ENCODE measurements around the gene TSPEAR.

The TSPEAR gene

DNA sequence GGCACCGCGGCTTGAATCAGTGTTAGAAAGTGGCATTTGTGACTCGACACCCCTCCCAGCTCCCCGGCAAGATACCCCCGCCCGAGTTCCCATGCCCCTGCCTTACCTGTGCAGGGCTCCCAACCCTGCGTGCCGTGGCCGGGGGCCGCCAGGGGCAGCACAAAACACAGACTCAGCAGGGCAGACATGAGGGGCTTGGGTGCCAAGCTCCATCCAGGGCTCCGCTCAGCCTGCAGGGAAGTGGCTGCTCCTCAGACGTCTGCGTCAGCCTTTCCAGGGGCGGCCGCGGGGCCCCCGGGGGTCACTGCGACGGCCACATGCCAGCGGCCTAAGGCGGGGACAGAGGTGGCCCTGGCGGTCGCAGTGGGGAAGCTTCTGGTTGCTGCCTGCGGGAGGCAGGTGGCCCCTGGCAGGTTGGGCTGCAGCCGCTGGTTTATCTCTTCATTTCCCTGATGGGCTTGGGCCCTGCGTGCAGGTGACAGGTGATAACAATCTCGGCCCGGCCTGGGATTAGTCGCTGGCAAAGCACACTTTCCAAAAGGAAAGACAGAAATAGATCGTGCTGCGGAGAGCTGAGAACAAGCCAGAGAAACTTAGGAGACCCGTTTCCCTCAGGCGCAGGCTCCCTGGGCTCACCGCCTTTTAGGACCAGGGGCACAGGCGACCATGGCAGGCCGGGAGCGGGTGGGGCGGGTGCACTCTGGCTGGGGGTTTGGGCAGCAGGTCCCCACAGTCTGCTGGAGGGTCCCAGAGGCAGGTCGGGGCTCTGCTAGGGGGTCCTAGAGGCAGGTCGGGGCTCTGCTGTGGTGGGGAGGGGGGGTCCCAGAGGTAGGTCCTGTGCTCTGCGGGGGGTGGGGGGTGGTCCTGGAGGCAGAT, at the start of gene TSPEAR:
Gene TSPEAR, minus strand, starts transcription at position 246 of the 876 bp plus-strand sequence. Its CDS starts 58 bp downstream, at position 188.
- H3K4me1 ChIP-seq (ENCODE audit: insufficient read depth, low read length, severe bottlenecking): no peaks in the 10 kb centered on the region
- H3K9ac ChIP-seq (ENCODE audit: low read length): no peak within 1 kb of the TSS

DNA sequence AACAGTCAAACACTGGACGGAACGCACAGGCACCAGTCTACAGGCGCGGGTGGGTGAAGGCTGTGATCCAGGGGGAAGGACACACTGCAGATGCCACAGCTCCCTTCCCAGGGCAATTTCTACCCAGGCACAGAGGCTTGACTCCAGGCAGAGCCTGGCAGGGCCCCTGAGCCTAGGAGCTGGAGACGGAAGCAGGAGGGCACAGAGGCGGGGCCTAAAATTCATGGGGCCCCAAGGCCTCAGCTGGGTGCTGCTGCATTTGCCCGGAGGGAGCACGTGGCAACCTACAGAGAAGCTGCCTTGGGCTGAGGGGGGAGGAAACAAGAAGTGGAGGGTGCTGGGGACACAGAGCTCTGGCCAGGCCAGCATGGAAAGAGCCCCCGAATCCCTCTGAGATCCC, 49.0 kb upstream of the TSPEAR start:
- no peak overlapping the region for H3K9ac ChIP-seq (ENCODE audit: low read length)
- no peaks in the 10 kb centered on the region; the same call in 1 of the 2 replicates for H3K27me3 ChIP-seq (ENCODE audit: insufficient read depth, low read length)
- no peak overlapping the region for H3K4me2 ChIP-seq (ENCODE audit: low read length)
- no peaks in the 10 kb centered on the region for H3K36me3 ChIP-seq (ENCODE audit: insufficient read depth, low read length)
- H2AFZ ChIP-seq (ENCODE audit: low read length): no peak overlapping the region
- H4K20me1 ChIP-seq (ENCODE audit: insufficient read depth, low read length): no peaks in the 10 kb centered on the region
- no peaks in the 10 kb centered on the region for H3K79me2 ChIP-seq (ENCODE audit: insufficient read depth, low read length)
- no peaks in the 10 kb centered on the region for H3K4me1 ChIP-seq (ENCODE audit: insufficient read depth, low read length, severe bottlenecking)
- H3K27ac ChIP-seq (ENCODE audit: low read depth, low read length, poor library complexity, severe bottlenecking): no peak overlapping the region
- no peaks in the 10 kb centered on the region for H3F3A ChIP-seq (ENCODE audit: insufficient read depth, low read length)
- H3K4me3 ChIP-seq (ENCODE audit: low read depth, low read length, poor library complexity, severe bottlenecking): no peak overlapping the region
- no peaks in the 10 kb centered on the region for H3K9me2 ChIP-seq (ENCODE audit: low read depth, low read length)
- TF ChIP-seq, protein P1, sequence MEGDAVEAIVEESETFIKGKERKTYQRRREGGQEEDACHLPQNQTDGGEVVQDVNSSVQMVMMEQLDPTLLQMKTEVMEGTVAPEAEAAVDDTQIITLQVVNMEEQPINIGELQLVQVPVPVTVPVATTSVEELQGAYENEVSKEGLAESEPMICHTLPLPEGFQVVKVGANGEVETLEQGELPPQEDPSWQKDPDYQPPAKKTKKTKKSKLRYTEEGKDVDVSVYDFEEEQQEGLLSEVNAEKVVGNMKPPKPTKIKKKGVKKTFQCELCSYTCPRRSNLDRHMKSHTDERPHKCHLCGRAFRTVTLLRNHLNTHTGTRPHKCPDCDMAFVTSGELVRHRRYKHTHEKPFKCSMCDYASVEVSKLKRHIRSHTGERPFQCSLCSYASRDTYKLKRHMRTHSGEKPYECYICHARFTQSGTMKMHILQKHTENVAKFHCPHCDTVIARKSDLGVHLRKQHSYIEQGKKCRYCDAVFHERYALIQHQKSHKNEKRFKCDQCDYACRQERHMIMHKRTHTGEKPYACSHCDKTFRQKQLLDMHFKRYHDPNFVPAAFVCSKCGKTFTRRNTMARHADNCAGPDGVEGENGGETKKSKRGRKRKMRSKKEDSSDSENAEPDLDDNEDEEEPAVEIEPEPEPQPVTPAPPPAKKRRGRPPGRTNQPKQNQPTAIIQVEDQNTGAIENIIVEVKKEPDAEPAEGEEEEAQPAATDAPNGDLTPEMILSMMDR (IDR thresholded peaks at IDR 0.05; ENCODE audit: low read length): no peak
- no peak for TF ChIP-seq EZH2 (IDR thresholded peaks at IDR 0.05; ENCODE audit: borderline replicate concordance, low read length)
- no peaks in the 10 kb centered on the region for H3K9me3 ChIP-seq (ENCODE audit: low read length)

More for the DNA sequence above, at the start of gene TSPEAR:
- TF ChIP-seq, protein P1 (IDR thresholded peaks at IDR 0.05; ENCODE audit: low read length): no peak
- TF ChIP-seq EZH2 (IDR thresholded peaks at IDR 0.05; ENCODE audit: borderline replicate concordance, low read length): no peak
- H3K27ac ChIP-seq (ENCODE audit: low read depth, low read length, poor library complexity, severe bottlenecking): no peak within 1 kb of the TSS
- no peak within 1 kb of the TSS for H3K4me3 ChIP-seq (ENCODE audit: low read depth, low read length, poor library complexity, severe bottlenecking)
- no peaks in the 10 kb centered on the region for H3K36me3 ChIP-seq (ENCODE audit: insufficient read depth, low read length)
- no peaks in the 10 kb centered on the region for H3F3A ChIP-seq (ENCODE audit: insufficient read depth, low read length)
- H3K27me3 ChIP-seq (ENCODE audit: insufficient read depth, low read length): no peaks in the 10 kb centered on the region
- no peaks in the 10 kb centered on the region for H3K9me2 ChIP-seq (ENCODE audit: low read depth, low read length)
- H3K4me2 ChIP-seq (ENCODE audit: low read length): no peak within 1 kb of the TSS
- no peak within 1 kb of the TSS for H2AFZ ChIP-seq (ENCODE audit: low read length)
- no peaks in the 10 kb centered on the region for H3K9me3 ChIP-seq (ENCODE audit: low read length)
- H4K20me1 ChIP-seq (ENCODE audit: insufficient read depth, low read length): no peaks in the 10 kb centered on the region
- no peaks in the 10 kb centered on the region for H3K79me2 ChIP-seq (ENCODE audit: insufficient read depth, low read length)

DNA sequence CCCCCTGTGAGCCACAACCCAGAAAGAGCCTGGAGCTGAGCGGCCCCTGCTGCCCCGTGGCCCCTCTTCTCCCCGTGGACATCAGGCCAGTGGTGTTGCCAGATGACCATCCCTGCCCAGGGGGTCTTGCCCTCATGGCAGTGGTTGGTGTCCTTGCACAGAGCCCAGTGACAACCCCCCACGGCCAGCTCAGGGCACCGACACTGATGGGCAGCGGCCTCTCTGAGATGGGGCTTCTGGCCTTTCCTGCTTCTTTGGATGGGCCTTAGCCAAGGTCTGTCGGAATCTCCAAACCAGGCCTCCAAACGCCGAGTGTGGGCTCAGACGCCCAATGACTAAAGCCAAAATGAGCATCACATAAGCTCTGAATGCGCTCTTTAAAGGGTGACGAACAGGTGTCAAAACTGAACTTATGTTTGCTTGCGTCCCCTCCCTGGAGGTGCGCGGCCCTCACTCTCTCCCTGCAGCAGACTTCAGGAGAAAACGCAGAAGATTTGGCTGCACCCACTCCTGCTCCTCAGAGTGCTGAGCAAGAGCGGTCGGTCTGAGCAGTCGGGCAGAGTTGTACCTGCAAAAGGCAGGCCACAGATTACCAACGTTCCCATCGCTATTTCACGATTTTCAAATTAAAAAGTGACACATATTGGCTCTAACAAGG, 48.4 kb upstream of the TSPEAR start:
- no peaks in the 10 kb centered on the region; the same call in 1 of the 2 replicates for H3K27me3 ChIP-seq (ENCODE audit: insufficient read depth, low read length)
- no peak overlapping the region for H2AFZ ChIP-seq (ENCODE audit: low read length)

More for the DNA sequence above, 48.4 kb upstream of the TSPEAR start:
- Histone ChIP-seq H3K9me3 (ENCODE audit: low read length) (no peaks in the 10 kb centered on the region), H3K9me2 (ENCODE audit: low read depth, low read length) (no peaks in the 10 kb centered on the region), H3K36me3 (ENCODE audit: insufficient read depth, low read length) (no peaks in the 10 kb centered on the region), H3K4me3 (ENCODE audit: low read depth, low read length, poor library complexity, severe bottlenecking) (no peak overlapping the region), H3K27ac (ENCODE audit: low read depth, low read length, poor library complexity, severe bottlenecking) (no peak overlapping the region), H3K79me2 (ENCODE audit: insufficient read depth, low read length) (no peaks in the 10 kb centered on the region), H3K9ac (ENCODE audit: low read length) (no peak overlapping the region), H3K4me2 (ENCODE audit: low read length) (no peak overlapping the region), H4K20me1 (ENCODE audit: insufficient read depth, low read length) (no peaks in the 10 kb centered on the region), H3F3A (ENCODE audit: insufficient read depth, low read length) (no peaks in the 10 kb centered on the region), H3K4me1 (ENCODE audit: insufficient read depth, low read length, severe bottlenecking) (no peaks in the 10 kb centered on the region)
- TF ChIP-seq EZH2 (IDR thresholded peaks at IDR 0.05; ENCODE audit: borderline replicate concordance, low read length): no peak
- TF ChIP-seq, protein P1 (IDR thresholded peaks at IDR 0.05; ENCODE audit: low read length): no peak
